Measurements from ENCODE around the gene BARHL2. TPM values are rescaled to one million over a fixed set of nuclear protein-coding genes. Genes with fewer than 3 reads are reported as not detected.

BARHL2 gene
- total RNA-seq, 1 experiment from 2014 or later: not detected

DNA sequence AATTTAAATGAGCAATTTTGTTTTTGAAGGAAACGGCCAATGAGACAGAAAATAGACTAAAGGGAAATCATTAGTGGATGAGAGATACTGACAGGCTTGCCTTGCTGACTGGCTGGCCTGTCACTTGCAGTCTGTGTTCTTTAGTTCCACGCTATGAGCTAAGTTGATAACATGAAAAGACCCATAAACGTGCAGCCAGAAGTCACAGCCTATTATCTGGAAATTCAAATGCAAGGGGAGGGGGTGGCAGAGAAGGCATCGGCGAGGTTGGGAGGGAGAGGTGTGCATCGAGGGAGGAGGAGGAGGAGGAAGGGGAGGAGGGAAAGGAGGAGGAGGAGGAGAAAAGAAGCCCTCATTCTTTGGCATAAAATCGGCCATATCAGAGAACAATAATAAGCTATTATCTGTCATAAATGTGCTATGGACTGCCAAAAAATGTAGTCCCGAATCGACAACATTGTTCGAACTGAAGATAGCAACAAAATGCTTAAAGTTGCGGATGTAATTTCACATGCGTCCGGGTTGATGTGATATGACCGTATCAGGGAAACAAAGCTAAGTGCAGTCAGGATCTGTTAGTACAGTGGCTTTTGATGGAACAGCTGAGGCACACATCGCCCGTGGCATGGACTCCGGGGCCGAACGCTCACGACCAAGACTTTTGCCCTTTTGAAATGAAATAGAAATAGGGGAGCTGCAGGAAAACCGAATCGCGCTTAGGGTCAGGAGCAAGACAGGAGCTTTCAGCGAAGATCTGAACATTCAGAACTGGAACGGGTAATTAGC is 11.6 kb upstream of the BARHL2 start (continued):
- TF ChIP-seq EZH2phosphoT487 (IDR thresholded peaks at IDR 0.05; ENCODE audit: borderline replicate concordance) (no peak), POLR2AphosphoS5 (IDR thresholded peaks at IDR 0.05; ENCODE audit: low read depth, low read length) (no peak), ZNF274 (IDR thresholded peaks at IDR 0.05; ENCODE audit: low read depth, low read length) (no peak), SP1 (IDR thresholded peaks at IDR 0.05; ENCODE audit: low read depth) (no peak), EZH2 (IDR thresholded peaks at IDR 0.05) (no peak), FOSL1 (IDR thresholded peaks at IDR 0.05; ENCODE audit: low read depth) (no peak), RAD21 (IDR thresholded peaks at IDR 0.05; ENCODE audit: low read depth) (no peak), SRF (IDR thresholded peaks at IDR 0.05; ENCODE audit: low read depth) (no peak), YY1 (IDR thresholded peaks at IDR 0.05; ENCODE audit: extremely low read depth, insufficient replicate concordance, low read depth, low read length) (no peak)
- TF ChIP-seq, protein P1, sequence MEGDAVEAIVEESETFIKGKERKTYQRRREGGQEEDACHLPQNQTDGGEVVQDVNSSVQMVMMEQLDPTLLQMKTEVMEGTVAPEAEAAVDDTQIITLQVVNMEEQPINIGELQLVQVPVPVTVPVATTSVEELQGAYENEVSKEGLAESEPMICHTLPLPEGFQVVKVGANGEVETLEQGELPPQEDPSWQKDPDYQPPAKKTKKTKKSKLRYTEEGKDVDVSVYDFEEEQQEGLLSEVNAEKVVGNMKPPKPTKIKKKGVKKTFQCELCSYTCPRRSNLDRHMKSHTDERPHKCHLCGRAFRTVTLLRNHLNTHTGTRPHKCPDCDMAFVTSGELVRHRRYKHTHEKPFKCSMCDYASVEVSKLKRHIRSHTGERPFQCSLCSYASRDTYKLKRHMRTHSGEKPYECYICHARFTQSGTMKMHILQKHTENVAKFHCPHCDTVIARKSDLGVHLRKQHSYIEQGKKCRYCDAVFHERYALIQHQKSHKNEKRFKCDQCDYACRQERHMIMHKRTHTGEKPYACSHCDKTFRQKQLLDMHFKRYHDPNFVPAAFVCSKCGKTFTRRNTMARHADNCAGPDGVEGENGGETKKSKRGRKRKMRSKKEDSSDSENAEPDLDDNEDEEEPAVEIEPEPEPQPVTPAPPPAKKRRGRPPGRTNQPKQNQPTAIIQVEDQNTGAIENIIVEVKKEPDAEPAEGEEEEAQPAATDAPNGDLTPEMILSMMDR (IDR thresholded peaks at IDR 0.05 in 2 of 3, conservative IDR thresholded peaks at IDR 0.05 in 1 of 3; ENCODE audit: borderline replicate concordance in 1 of 3, insufficient read depth in 1 of 3, low read depth in 2 of 3, low read length in 2 of 3): no peak

DNA sequence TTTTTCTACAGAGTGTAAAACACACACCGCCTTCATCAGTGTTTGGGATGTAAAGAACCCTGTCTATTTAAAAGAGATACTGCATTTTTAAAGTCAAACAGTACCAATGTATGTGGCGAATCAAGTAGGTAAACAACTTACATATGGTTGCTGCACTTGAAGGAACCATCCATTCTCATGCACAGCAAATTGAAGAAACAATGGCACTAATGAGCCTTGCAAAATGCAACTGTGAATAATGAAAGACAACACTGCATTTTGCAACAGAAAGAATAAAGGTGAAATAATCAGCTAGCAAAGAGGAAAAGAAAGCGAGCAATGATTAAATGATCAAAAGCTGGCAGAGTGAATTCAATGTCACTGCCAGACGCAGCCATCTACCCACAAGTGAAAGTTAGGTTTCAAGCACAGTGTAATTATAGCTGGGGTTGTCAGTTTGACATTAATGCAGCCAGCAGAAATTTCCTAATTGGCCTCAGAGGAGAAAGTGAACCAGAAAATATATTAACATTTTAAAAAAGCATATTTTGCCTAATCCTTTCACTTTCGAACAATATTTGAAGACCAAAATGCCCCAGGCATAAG is 10.9 kb upstream of the BARHL2 start:
- TF ChIP-seq, protein P2, sequence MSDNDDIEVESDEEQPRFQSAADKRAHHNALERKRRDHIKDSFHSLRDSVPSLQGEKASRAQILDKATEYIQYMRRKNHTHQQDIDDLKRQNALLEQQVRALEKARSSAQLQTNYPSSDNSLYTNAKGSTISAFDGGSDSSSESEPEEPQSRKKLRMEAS (IDR thresholded peaks at IDR 0.05): no peak
- TF ChIP-seq, protein P3, sequence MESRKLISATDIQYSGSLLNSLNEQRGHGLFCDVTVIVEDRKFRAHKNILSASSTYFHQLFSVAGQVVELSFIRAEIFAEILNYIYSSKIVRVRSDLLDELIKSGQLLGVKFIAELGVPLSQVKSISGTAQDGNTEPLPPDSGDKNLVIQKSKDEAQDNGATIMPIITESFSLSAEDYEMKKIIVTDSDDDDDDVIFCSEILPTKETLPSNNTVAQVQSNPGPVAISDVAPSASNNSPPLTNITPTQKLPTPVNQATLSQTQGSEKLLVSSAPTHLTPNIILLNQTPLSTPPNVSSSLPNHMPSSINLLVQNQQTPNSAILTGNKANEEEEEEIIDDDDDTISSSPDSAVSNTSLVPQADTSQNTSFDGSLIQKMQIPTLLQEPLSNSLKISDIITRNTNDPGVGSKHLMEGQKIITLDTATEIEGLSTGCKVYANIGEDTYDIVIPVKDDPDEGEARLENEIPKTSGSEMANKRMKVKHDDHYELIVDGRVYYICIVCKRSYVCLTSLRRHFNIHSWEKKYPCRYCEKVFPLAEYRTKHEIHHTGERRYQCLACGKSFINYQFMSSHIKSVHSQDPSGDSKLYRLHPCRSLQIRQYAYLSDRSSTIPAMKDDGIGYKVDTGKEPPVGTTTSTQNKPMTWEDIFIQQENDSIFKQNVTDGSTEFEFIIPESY (IDR thresholded peaks at IDR 0.05; ENCODE audit: extremely low read depth, insufficient replicate concordance, low read length): no peak
- TF ChIP-seq ELF1 (IDR thresholded peaks at IDR 0.05; ENCODE audit: borderline replicate concordance, low read depth) (no peak), YY1 (IDR thresholded peaks at IDR 0.05; ENCODE audit: extremely low read depth, insufficient replicate concordance, low read depth, low read length) (no peak)
- DNase-seq (ENCODE audit: low read depth, low spot score): no peak
- H3K4me1 ChIP-seq (ENCODE audit: control insufficient read depth in 1 of 2, insufficient read depth in 2 of 2, low read length in 2 of 2): no peaks in the 10 kb centered on the region
- ChIA-PET CTCF (interaction anchor here (1.3 kb wide), 1 partner anchor 437 kb away, joined by 3 read pairs; no protein-coding TSS in a partner anchor), POLR2A (no interaction called here), RAD21 (ENCODE audit: low non-redundant PET in 1 of 2, low total read pairs in 2 of 2, uncharacterized antibody in 2 of 2, unreplicated experiment in 2 of 2) (no interaction called here)
- H3K27ac ChIP-seq (ENCODE audit: low read depth, low read length): no peak overlapping the region
- H3K4me3 ChIP-seq (replicated peaks in 1 of 2; ENCODE audit: low read depth in 1 of 2, low read length in 2 of 2): no peak overlapping the region
- no peaks in the 10 kb centered on the region for H3K9me2 ChIP-seq (ENCODE audit: insufficient read depth)
- BruUV-seq (replicated peaks): no TSS peak
- H3K79me2 ChIP-seq (ENCODE audit: insufficient read depth, low read length): no peaks in the 10 kb centered on the region
- intact Hi-C loops (cut with micrococcal nuclease): loop anchor here (10.0 kb wide), 1 partner anchor 593 kb away; no protein-coding TSS in a partner anchor
- no peak overlapping the region for H2AFZ ChIP-seq (ENCODE audit: low read depth, low read length, poor library complexity, severe bottlenecking)
- peaks cover 5% of the 10 kb centered on the region; the same call in 1 of the 2 replicates for H3K27me3 ChIP-seq (ENCODE audit: insufficient read depth, low read length)
- no peak overlapping the region for H3K9ac ChIP-seq (ENCODE audit: low read length)
- no peaks in the 10 kb centered on the region for H4K20me1 ChIP-seq (ENCODE audit: insufficient read depth)
- ATAC-seq: no peak
- no peaks in the 10 kb centered on the region for H3K36me3 ChIP-seq (ENCODE audit: control insufficient read depth in 1 of 2, insufficient read depth in 2 of 2, low read length in 2 of 2)
- H3K9me3 ChIP-seq (ENCODE audit: control insufficient read depth in 1 of 2, insufficient read depth in 1 of 2, low read depth in 1 of 2, low read length in 2 of 2): no peaks in the 10 kb centered on the region
- no peak overlapping the region for H3K4me2 ChIP-seq (ENCODE audit: low read length)
